Dermis blood vessel endothelial cell (primary cell): Measurements from ENCODE around the gene QKI. TPM values are rescaled to one million over a fixed set of nuclear protein-coding genes. Genes with fewer than 3 reads are reported as not detected.

Experiments
- DNase-seq: peaks from one replicate; pipeline ENCODE4 v3.0.0; 2010
- total RNA-seq: library from RNA; depleted of rRNA; stranded (reverse); fragments of >200 nt; gene quantifications from 2 replicates; pipeline ENCODE4 v1.2.3, GENCODE V29; 2014

Gene QKI
- total RNA-seq, 1 donor from 2014 or later, result 307 TPM

GRCh38 chr6:163625265-163625664 lies 210.7 kb downstream of the QKI start:
- DNase-seq, result no peak

- DNase-seq, result no peak
Measured at GRCh38 chr6:163626073-163626867, 211.8 kb downstream of the QKI start.

- no peak for DNase-seq
Measured at GRCh38 chr6:163627274-163628062, 212.9 kb downstream of the QKI start.
